SK-N-SH treated with all-trans-retinoic acid at 6 μM for 48 hours (cell line): Measurements from ENCODE around the gene FAM200B.

Experiments used
- PATZ1 ChIP-seq: fragments of 250-450 bp; sonication (Bioruptor Pico); IDR thresholded peaks from 2 replicates; pipeline ENCODE4 v1.8.0; 2020; ENCODE audit warnings: mild to moderate bottlenecking, moderate library complexity, borderline replicate concordance
- PPARA ChIP-seq: fragments of 250-450 bp; sonication (Bioruptor Pico); IDR thresholded peaks from 2 replicates; pipeline ENCODE4 v1.5.0; 2020; ENCODE audit warnings: mild to moderate bottlenecking, borderline replicate concordance
- TCF4 ChIP-seq: fragments of 250-450 bp; sonication (Bioruptor Pico); IDR thresholded peaks from 2 replicates; pipeline ENCODE4 v1.8.0; 2021; ENCODE audit warnings: mild to moderate bottlenecking, moderate library complexity, borderline replicate concordance
- ZFP30 ChIP-seq: fragments of 450-650 bp; formaldehyde crosslinking; IDR thresholded peaks from 2 replicates; pipeline ENCODE4 v1.5.0; 2022; ENCODE audit warnings: mild to moderate bottlenecking, moderate library complexity
- TF ChIP-seq, protein P1 (sequence below): fragments of 250-450 bp; sonication (Bioruptor Pico); IDR thresholded peaks from 2 replicates; pipeline ENCODE4 v1.5.0; 2020; ENCODE audit warnings: mild to moderate bottlenecking, moderate library complexity
- TF ChIP-seq, protein P2 (sequence below): fragments of 250-450 bp; sonication (Bioruptor Pico); IDR thresholded peaks from 2 replicates; pipeline ENCODE4 v1.5.1; 2020; ENCODE audit warnings: low read depth, mild to moderate bottlenecking, moderate library complexity

- TF ChIP-seq ZFP30 (no peak), TCF4 (CRISPR knock-in tag) (no peak), PPARA (no peak), PATZ1 (CRISPR knock-in tag) (no peak)
- TF ChIP-seq, protein P1, sequence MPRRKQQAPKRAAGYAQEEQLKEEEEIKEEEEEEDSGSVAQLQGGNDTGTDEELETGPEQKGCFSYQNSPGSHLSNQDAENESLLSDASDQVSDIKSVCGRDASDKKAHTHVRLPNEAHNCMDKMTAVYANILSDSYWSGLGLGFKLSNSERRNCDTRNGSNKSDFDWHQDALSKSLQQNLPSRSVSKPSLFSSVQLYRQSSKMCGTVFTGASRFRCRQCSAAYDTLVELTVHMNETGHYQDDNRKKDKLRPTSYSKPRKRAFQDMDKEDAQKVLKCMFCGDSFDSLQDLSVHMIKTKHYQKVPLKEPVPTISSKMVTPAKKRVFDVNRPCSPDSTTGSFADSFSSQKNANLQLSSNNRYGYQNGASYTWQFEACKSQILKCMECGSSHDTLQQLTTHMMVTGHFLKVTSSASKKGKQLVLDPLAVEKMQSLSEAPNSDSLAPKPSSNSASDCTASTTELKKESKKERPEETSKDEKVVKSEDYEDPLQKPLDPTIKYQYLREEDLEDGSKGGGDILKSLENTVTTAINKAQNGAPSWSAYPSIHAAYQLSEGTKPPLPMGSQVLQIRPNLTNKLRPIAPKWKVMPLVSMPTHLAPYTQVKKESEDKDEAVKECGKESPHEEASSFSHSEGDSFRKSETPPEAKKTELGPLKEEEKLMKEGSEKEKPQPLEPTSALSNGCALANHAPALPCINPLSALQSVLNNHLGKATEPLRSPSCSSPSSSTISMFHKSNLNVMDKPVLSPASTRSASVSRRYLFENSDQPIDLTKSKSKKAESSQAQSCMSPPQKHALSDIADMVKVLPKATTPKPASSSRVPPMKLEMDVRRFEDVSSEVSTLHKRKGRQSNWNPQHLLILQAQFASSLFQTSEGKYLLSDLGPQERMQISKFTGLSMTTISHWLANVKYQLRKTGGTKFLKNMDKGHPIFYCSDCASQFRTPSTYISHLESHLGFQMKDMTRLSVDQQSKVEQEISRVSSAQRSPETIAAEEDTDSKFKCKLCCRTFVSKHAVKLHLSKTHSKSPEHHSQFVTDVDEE = no peak
- TF ChIP-seq, protein P2, sequence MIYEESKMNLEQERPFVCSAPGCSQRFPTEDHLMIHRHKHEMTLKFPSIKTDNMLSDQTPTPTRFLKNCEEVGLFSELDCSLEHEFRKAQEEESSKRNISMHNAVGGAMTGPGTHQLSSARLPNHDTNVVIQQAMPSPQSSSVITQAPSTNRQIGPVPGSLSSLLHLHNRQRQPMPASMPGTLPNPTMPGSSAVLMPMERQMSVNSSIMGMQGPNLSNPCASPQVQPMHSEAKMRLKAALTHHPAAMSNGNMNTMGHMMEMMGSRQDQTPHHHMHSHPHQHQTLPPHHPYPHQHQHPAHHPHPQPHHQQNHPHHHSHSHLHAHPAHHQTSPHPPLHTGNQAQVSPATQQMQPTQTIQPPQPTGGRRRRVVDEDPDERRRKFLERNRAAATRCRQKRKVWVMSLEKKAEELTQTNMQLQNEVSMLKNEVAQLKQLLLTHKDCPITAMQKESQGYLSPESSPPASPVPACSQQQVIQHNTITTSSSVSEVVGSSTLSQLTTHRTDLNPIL = no peak
Observed at GRCh38 chr4:15658136-15658770, 23.4 kb upstream of the FAM200B start.
